Posterior vena cava (tissue), 2 donors: ENCODE data around the gene KY. TPM values are rescaled to one million over a fixed set of nuclear protein-coding genes. Genes with fewer than 3 reads are reported as not detected.

ENCODE experiments used
- DNase-seq: peaks from one replicate; pipeline ENCODE4 v3.0.0-alpha.2; 2020; ENCODE audit warnings: low spot score
- intact Hi-C, 2 donors: fragments of 100-400 bp; cut with DNase I; formaldehyde crosslinking; loops; one replicate each; pipeline versions ENCODE4 v1.14.1 to v1.14.2; 2022 to 2023
- total RNA-seq, 2 donors: library from RNA; stranded (reverse); fragmentation: NEBNext Ultra II Directional; extraction: Animal tissue kit (Norgen Biotek cat#: 25700); gene quantifications; one replicate each; pipeline ENCODE4 v1.2.1, GENCODE V29; 2021
- donor health status: DM: yes; HTN: yes; CAD: no.
- donor health status: DM: yes; HTN: yes; CAD: no.

KY gene
- total RNA-seq, 2 donors from 2014 or later: 3.2 to 3.8 TPM

- intact Hi-C loops: no loop called here
Observed at GRCh38 chr3:134677196-134677986, 26.6 kb upstream of the KY start.

GRCh38 chr3:134675726-134676256 is 25.0 kb upstream of the KY start:
- intact Hi-C loops: no loop called here

More at GRCh38 chr3:134677196-134677986, 26.6 kb upstream of the KY start:
- DNase-seq: no peak

GRCh38 chr3:134672571-134672970 is 21.7 kb upstream of the KY start:
- intact Hi-C loops: no loop called here
- DNase-seq: no peak

More at GRCh38 chr3:134675726-134676256, 25.0 kb upstream of the KY start:
- no peak for DNase-seq

- intact Hi-C loops: no loop called here
- DNase-seq: no peak
Observed at GRCh38 chr3:134667956-134668355, 17.1 kb upstream of the KY start.

- no peak for DNase-seq
- intact Hi-C loops: no loop called here
Observed at GRCh38 chr3:134667406-134667805, 16.6 kb upstream of the KY start.

GRCh38 chr3:134666885-134667284 is 16.1 kb upstream of the KY start:
- intact Hi-C loops: no loop called here
- no peak for DNase-seq

- DNase-seq: no peak
- intact Hi-C loops: no loop called here
Observed at GRCh38 chr3:134666466-134666865, 15.6 kb upstream of the KY start.

- no peak for DNase-seq
- intact Hi-C loops: no loop called here
Observed at GRCh38 chr3:134666052-134666451, 15.2 kb upstream of the KY start.

- DNase-seq: no peak
- intact Hi-C loops: no loop called here
Observed at GRCh38 chr3:134665243-134665642, 14.4 kb upstream of the KY start.

- intact Hi-C loops: no loop called here
- no peak for DNase-seq
Observed at GRCh38 chr3:134663721-134664456, 13.1 kb upstream of the KY start.

GRCh38 chr3:134660046-134660441 is 9.2 kb upstream of the KY start:
- no peak for DNase-seq
- intact Hi-C loops: no loop called here

- no peak for DNase-seq
- intact Hi-C loops: no loop called here
Observed at GRCh38 chr3:134659391-134660045, 8.7 kb upstream of the KY start.

GRCh38 chr3:134658555-134658954 is 7.7 kb upstream of the KY start:
- DNase-seq: no peak
- intact Hi-C loops: no loop called here

GRCh38 chr3:134656211-134656800 is 5.5 kb upstream of the KY start:
- intact Hi-C loops: no loop called here
- no peak for DNase-seq

GRCh38 chr3:134655706-134656105 is 4.9 kb upstream of the KY start:
- intact Hi-C loops: no loop called here

GRCh38 chr3:134654031-134654430 is 3.2 kb upstream of the KY start:
- no peak for DNase-seq
- intact Hi-C loops: no loop called here

More at GRCh38 chr3:134655706-134656105, 4.9 kb upstream of the KY start:
- DNase-seq: no peak

- no peak for DNase-seq
- intact Hi-C loops: no loop called here
Observed at GRCh38 chr3:134652886-134653630, 2.2 kb upstream of the KY start.

GRCh38 chr3:134652409-134652831 is 1.6 kb upstream of the KY start:
- DNase-seq: no peak
- intact Hi-C loops: no loop called here
